T-helper 9 cell (primary cell): Measurements from ENCODE around the gene OR5B21.

Experiments
- DNase-seq: peaks from one replicate; pipeline ENCODE4 v3.0.0-alpha.2; 2020

Gene OR5B21

DNA sequence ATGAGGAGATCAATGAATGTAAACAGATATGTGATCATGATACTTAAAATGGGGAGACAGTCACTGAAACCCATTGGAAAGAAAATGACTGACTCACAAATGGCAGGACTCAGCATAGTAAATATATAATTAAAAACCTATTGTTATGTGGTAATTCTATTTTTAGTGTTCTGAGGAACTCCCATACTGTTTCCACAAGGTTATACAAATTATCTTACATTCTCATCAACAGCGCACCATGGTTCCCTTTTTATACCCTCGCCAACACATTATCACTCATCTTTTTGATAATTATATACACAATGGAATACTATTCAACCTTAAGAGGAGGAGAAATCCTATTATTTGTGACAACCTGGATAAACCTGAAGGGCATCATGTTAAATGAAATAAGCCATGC lies 17.1 kb downstream of the OR5B21 start:
- no peak for DNase-seq

DNA sequence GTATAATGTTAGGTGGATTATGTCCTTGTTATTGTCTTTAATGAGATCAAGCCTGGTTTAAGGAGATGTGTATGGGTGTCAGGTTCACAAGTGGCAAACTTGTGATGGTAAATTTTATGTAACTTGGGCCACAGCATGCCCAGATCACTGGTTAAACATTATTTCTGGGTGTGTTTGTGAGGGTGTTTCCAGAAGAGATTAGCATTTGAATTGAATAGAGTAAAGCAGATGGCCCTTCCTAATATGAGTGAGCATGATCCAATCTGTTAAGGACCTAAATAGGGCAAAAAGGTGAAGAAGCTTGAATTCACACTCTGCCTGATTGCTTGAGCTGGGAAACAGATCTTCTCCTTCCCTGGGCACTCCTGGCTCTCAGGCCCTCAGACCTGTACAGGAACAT lies 20.7 kb downstream of the OR5B21 start:
- no peak for DNase-seq

DNA sequence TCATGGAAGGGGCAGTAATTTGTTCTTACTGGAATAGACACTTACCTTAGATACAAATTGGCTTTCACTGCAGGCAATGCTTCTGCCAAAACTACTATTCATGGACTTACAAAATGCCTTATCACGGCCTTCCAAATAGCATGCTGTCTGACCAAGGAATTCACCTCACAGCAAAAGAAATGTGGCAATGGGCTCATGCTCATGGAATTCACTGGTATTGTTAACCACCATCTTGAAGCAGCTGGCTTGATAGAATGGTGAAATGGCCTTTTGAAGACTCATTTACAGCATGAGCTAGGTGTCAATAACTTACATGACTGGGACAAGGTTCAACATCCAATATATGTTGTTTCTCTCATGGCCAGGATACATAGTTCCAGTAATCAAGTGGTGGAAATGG lies 21.9 kb downstream of the OR5B21 start:
- no peak for DNase-seq

DNA sequence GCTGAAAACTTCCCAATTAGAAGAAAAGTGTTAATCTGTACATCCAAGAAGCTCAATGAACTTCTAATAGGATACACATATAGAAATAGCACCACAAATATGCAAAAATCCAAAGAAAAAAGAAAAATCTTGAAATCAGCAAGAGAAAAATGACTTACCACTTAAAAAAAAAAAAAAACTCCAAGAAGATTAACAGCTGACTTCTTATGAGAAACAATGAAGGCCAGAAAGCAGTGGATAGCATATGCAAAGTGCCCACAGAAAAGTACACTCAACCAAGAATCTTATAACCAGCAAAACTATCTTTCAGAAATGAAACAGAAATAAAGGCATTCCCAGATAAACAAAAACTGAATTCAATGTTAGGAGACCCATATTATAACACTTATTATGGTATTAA lies 36.0 kb downstream of the OR5B21 start:
- no peak for DNase-seq

DNA sequence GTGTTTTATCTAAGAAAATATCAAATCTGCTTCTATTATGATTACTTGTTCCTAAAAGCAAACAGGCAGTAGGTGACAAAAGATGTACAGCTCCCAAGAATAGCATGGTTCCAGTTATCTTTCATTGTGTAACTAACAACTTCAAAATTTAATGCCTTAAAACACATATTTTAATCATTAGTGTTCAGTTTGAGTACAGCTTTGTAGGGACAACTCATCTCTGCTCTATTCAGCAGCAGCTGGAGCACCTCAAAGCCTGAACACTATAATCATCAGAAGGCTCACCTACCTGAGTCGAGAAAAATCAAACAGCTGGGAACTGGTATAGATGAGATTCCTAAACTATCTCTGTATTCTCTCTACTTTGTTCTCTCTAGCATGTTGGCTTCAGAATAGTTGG lies 41.6 kb downstream of the OR5B21 start:
- DNase-seq, result no peak

DNA sequence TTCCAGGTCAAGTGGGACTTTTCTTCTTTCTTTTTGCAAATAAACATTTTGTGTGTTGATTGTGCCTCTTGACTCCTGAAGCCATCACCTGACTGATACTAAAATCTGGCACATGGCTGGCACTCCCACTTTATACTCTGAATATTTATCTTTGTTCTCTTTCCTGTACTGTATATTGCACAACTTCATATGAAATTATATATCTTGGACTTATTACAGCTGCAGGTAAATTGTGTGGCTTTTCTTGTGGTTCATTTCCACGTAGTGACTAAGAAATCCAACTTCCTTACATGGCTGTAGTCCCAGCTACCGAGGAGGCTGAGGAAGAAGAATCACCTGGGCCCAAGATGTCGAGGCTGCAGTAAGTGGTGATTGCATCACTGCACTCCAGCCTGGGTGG lies 42.2 kb downstream of the OR5B21 start:
- no peak for DNase-seq
